Tibial nerve (tissue), 4 donors: ENCODE results near the gene TMIGD3.

Experiments
- EP300 ChIP-seq, 2 donors: sonication (generic); formaldehyde crosslinking; IDR thresholded peaks; one replicate each; pipeline ENCODE4 v1.6.1; 2017; ENCODE audit warnings: antibody characterized with exemption in 2 of 2, mild to moderate bottlenecking in 1 of 2
- POLR2A ChIP-seq, 2 donors: fragments of 450-650 bp; IDR thresholded peaks; one replicate each; pipeline ENCODE4 v1.6.1; 2017; ENCODE audit warnings: antibody characterized with exemption in 2 of 2, mild to moderate bottlenecking in 2 of 2, moderate library complexity in 2 of 2
- TF ChIP-seq, protein P1 (sequence below), 5 experiments: fragments of 200-600 bp in 3 of 5; fragments of 450-650 bp in 2 of 5; sonication (generic) in 3 of 5; IDR thresholded peaks; one replicate each; pipeline ENCODE4 v1.5.1; 2016 to 2019; ENCODE audit warnings: antibody characterized with exemption in 5 of 5, mild to moderate bottlenecking in 3 of 5, moderate library complexity in 2 of 5

DNA sequence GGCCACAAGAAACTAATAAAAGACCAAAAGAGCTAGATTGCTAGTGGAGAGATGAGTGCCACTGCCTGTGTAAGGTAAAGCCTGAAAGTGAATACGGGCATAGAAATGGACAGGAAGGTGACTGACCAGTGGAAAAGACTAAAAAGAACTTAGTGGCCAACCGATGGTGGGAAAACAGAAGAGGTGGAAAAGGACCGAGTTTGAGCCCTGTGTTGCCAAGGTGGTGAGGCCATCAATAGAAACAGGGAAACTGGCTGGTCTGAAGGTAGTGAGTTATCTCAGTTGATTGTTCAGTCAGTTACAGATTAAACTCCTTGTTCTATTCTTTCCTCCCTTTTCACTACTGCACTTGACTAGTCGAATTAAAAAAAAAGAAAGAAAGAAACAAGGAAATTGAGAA, 56.9 kb downstream of the TMIGD3 start:
- TF ChIP-seq, protein P1, sequence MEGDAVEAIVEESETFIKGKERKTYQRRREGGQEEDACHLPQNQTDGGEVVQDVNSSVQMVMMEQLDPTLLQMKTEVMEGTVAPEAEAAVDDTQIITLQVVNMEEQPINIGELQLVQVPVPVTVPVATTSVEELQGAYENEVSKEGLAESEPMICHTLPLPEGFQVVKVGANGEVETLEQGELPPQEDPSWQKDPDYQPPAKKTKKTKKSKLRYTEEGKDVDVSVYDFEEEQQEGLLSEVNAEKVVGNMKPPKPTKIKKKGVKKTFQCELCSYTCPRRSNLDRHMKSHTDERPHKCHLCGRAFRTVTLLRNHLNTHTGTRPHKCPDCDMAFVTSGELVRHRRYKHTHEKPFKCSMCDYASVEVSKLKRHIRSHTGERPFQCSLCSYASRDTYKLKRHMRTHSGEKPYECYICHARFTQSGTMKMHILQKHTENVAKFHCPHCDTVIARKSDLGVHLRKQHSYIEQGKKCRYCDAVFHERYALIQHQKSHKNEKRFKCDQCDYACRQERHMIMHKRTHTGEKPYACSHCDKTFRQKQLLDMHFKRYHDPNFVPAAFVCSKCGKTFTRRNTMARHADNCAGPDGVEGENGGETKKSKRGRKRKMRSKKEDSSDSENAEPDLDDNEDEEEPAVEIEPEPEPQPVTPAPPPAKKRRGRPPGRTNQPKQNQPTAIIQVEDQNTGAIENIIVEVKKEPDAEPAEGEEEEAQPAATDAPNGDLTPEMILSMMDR (IDR thresholded peaks at IDR 0.05), result no peak
- TF ChIP-seq POLR2A (IDR thresholded peaks at IDR 0.05) (no peak), EP300 (IDR thresholded peaks at IDR 0.05) (no peak)
